ENCODE data around the gene CIROP. TPM values are rescaled to one million over a fixed set of nuclear protein-coding genes. Genes with fewer than 3 reads are reported as not detected.

CIROP gene
- total RNA-seq, 2 donors from 2014 or later: not detected

- Histone ChIP-seq H3K9me3 (no peaks in the 10 kb centered on the region), H3K4me1 (no peaks in the 10 kb centered on the region), H3K4me3 (no peak overlapping the region), H3K27ac (no peak overlapping the region), H3K36me3 (no peaks in the 10 kb centered on the region), H3K27me3 (no peaks in the 10 kb centered on the region), H3K9ac (ENCODE audit: low read depth in 2 of 2, low read length in 2 of 2) (no peak overlapping the region)
- TF ChIP-seq CTCF (IDR thresholded peaks at IDR 0.05): no peak
- intact Hi-C loops (cut with DNase I): no loop called here
- DNase-seq: no peak
Measured at GRCh38 chr14:23101986-23102625, 2.7 kb downstream of the CIROP start.

- no peak for TF ChIP-seq CTCF (IDR thresholded peaks at IDR 0.05)
- Histone ChIP-seq H3K9me3 (no peaks in the 10 kb centered on the region), H3K27ac (no peak overlapping the region), H3K4me1 (no peaks in the 10 kb centered on the region), H3K9ac (ENCODE audit: low read depth in 2 of 2, low read length in 2 of 2) (peak overlapping the region in 1 of 2 donors; percentile 17), H3K27me3 (no peaks in the 10 kb centered on the region), H3K4me3 (no peak overlapping the region), H3K36me3 (no peaks in the 10 kb centered on the region)
- no peak for DNase-seq
- intact Hi-C loops (cut with DNase I): no loop called here
Measured at GRCh38 chr14:23101213-23101970, 3.4 kb downstream of the CIROP start.

GRCh38 chr14:23099212-23099861, 5.5 kb downstream of the CIROP start:
- intact Hi-C loops (cut with DNase I): no loop called here
- no peak for TF ChIP-seq CTCF (IDR thresholded peaks at IDR 0.05)
- no peaks in the 10 kb centered on the region for H3K9me3 ChIP-seq
- no peak overlapping the region for H3K4me3 ChIP-seq
- no peak for DNase-seq
- no peaks in the 10 kb centered on the region for H3K27me3 ChIP-seq
- H3K9ac ChIP-seq (ENCODE audit: low read depth in 2 of 2, low read length in 2 of 2): no peak overlapping the region
- H3K4me1 ChIP-seq: no peaks in the 10 kb centered on the region
- H3K36me3 ChIP-seq: no peaks in the 10 kb centered on the region
- H3K27ac ChIP-seq: no peak overlapping the region

- no peaks in the 10 kb centered on the region for H3K9me3 ChIP-seq
- H3K4me1 ChIP-seq: peaks cover 4% of the 10 kb centered on the region
- intact Hi-C loops (cut with DNase I): no loop called here
- H3K9ac ChIP-seq (ENCODE audit: low read depth in 2 of 2, low read length in 2 of 2): no peak overlapping the region
- no peaks in the 10 kb centered on the region for H3K27me3 ChIP-seq
- TF ChIP-seq CTCF (IDR thresholded peaks at IDR 0.05): no peak
- H3K4me3 ChIP-seq: no peak overlapping the region
- no peaks in the 10 kb centered on the region for H3K36me3 ChIP-seq
- DNase-seq: no peak
- H3K27ac ChIP-seq: no peak overlapping the region
Measured at GRCh38 chr14:23097786-23098185, 7.0 kb downstream of the CIROP start.

GRCh38 chr14:23095196-23096108, 9.3 kb downstream of the CIROP start, which contains the start of gene C14orf119:
Gene C14orf119 (plus strand): TSS chr14:23095505. CDS start chr14:23097659, 2,154 bp downstream.
- intact Hi-C loops (cut with DNase I): no loop called here
- H3K9me3 ChIP-seq: no peaks in the 10 kb centered on the region
- H3K27me3 ChIP-seq: no peaks in the 10 kb centered on the region
- peak; percentile 100 for DNase-seq
- H3K27ac ChIP-seq: peak within 1 kb of the TSS; percentile 98
- no peak for TF ChIP-seq CTCF (IDR thresholded peaks at IDR 0.05)
- H3K4me3 ChIP-seq: peak within 1 kb of the TSS; percentile 74
- H3K36me3 ChIP-seq: peaks cover 9% of the 10 kb centered on the region
- peaks cover 4% of the 10 kb centered on the region for H3K4me1 ChIP-seq
- peak within 1 kb of the TSS; percentile 98 to 99 for H3K9ac ChIP-seq (ENCODE audit: low read depth in 2 of 2, low read length in 2 of 2)
